ENCODE measurements around the gene CMKLR1.

CMKLR1 gene

DNA sequence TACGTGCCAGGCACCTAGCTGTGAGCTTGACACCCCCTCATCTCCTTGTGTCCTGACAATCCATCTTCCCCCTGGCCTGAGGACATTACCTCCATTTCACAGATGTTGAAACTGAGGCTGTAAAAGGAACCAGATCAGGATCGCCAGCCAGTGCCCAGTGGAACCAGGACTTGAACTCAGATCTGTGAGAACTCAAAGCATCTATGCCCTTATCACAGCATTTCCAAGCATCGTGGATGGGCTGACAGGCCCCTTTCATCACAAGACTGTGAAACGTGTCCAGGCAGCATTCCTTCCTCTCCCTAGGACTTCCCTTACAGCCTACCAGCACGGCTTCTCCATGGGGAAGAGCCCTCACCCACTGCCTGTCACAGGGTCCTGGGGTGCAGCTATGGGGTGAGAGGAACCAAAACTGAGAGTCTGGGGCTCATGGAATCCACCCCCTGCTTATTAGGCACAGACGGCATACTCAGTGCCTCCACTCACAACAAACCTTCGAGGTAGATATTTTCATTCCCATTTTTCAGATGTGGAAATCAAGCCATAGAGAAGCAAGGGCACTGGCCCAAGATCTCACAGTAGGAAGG is 26.9 kb downstream of the CMKLR1 start:
- H3K4me3 ChIP-seq (ENCODE audit: low read depth, low read length), result no peak overlapping the region
- no peak for DNase-seq (ENCODE audit: low read depth)
- TF ChIP-seq, protein P1, sequence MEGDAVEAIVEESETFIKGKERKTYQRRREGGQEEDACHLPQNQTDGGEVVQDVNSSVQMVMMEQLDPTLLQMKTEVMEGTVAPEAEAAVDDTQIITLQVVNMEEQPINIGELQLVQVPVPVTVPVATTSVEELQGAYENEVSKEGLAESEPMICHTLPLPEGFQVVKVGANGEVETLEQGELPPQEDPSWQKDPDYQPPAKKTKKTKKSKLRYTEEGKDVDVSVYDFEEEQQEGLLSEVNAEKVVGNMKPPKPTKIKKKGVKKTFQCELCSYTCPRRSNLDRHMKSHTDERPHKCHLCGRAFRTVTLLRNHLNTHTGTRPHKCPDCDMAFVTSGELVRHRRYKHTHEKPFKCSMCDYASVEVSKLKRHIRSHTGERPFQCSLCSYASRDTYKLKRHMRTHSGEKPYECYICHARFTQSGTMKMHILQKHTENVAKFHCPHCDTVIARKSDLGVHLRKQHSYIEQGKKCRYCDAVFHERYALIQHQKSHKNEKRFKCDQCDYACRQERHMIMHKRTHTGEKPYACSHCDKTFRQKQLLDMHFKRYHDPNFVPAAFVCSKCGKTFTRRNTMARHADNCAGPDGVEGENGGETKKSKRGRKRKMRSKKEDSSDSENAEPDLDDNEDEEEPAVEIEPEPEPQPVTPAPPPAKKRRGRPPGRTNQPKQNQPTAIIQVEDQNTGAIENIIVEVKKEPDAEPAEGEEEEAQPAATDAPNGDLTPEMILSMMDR (IDR thresholded peaks at IDR 0.05; ENCODE audit: low read depth, low read length, missing control alignments), result no peak

DNA sequence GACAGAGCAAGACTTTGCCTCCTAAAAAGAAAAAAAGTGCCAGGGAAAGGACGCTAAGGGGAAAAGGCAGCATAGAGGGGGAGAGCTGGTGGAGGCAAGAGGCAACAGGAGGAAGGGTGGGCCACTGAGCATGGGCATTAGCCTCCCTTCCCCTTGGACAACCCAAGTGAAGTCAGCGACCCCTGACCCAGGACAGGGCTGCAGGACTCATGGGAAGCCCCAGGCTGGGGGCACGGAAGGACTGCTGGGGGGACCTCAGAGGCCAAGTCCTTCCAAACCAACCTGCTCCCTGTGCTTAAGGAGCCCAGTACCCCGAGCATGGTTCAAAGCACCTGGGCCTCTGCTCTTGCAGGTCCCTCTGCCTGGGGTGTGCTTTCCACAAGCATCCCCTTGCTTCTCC is 27.5 kb downstream of the CMKLR1 start:
- DNase-seq (ENCODE audit: low read depth), result no peak
- TF ChIP-seq, protein P1 (IDR thresholded peaks at IDR 0.05; ENCODE audit: low read depth, low read length, missing control alignments), result no peak

GRCh38 chr12:108310489-108310888 is 28.6 kb downstream of the CMKLR1 start:
- no peak overlapping the region for H3K4me3 ChIP-seq (ENCODE audit: low read depth, low read length)
- DNase-seq (ENCODE audit: low read depth), result no peak
- TF ChIP-seq, protein P1 (IDR thresholded peaks at IDR 0.05; ENCODE audit: low read depth, low read length, missing control alignments), result no peak

More for the DNA sequence above, 27.5 kb downstream of the CMKLR1 start:
- no peak overlapping the region for H3K4me3 ChIP-seq (ENCODE audit: low read depth, low read length)

DNA sequence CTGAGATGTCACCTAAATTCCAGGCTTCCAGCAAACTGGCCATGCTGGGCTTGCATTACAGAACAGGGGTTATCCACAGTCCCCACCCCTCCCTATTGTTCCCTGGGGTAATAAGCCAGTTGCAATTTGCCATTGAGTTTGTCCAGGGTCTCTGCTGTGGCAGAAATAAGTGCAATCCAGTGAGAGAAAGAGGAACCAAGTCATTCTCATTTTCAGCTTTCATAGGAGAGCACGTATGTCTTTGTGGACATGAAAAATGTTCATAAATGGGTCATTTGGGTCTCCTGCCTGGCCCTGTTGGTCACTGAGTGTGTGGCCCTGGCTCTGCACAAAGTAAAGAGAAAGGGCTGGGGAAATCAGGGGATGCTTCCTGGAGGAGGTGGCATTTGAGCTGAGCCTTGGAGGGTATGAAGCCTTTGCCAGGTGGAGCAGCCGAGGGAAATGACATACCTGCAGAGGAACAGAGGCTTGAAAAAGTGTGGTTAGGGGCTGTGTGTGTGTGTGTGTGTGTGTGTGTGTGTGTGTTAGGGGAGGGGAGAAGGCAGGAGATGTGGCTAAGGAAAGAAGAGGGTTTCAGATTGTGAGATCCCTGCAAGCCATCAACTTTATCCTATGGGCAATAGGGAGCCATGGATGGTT is 29.3 kb downstream of the CMKLR1 start:
- no peak overlapping the region for H3K4me3 ChIP-seq (ENCODE audit: low read depth, low read length)
- no peak for DNase-seq (ENCODE audit: low read depth)
- TF ChIP-seq, protein P1 (IDR thresholded peaks at IDR 0.05; ENCODE audit: low read depth, low read length, missing control alignments), result no peak

DNA sequence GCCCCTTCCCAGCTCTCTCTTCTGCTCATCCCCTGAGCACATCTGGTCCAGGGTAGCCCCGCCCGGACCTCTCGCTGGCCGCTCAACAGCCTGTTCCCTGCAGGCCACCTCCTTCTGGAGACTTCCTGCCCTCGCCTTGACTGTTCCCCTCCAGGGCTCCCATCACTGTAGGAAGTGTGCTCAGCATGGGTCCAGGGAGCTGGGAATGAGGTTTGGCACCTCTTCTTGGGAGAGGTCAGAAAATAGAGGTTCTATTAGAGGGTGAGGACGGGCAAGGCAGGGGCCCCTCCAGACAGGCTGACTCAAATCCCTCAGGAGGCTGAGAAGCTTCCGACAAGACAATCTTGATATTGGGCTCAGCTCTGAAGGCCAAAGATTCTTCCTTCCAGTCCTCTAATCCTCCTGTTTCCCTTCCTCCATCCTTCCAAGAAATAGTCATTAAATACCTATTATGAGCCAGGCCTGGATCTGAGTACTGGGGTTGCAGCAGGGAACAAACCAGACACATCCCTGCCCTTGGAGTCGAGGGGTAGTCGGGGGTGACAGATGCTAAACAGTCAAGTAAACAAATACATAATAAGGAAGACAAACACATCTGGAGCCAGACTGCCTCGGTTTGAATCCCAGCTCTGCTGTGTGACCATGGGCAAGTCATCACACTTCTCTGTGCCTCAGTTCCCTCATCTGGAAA is 30.6 kb downstream of the CMKLR1 start:
- TF ChIP-seq, protein P1 (IDR thresholded peaks at IDR 0.05; ENCODE audit: low read depth, low read length, missing control alignments), result no peak
- no peak for DNase-seq (ENCODE audit: low read depth)

DNA sequence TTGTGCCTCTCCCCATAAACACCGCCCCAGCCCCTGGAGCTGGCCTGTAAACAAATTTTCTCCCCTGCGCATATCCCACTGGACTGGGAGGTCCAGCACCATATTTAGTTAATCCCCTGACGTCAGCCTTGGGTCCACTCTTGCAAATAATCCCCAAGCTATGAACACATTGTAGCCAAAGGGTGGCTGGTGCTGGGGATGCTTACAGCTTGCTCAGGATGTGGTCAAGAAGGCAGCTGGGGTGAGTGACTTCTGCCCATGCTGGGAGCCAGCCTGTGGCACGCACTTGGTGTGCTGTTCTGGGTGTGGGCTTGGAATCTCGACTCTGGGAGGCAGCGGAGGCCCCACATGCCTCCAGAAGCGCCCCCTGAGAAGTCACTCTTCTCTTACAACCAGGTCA is 32.1 kb downstream of the CMKLR1 start:
- no peak for DNase-seq (ENCODE audit: low read depth)
- H3K4me3 ChIP-seq (ENCODE audit: low read depth, low read length), result no peak overlapping the region
- TF ChIP-seq, protein P1 (IDR thresholded peaks at IDR 0.05; ENCODE audit: low read depth, low read length, missing control alignments), result no peak

More for the DNA sequence above, 30.6 kb downstream of the CMKLR1 start:
- no peak overlapping the region for H3K4me3 ChIP-seq (ENCODE audit: low read depth, low read length)

All from GM12864 (cell line).